Stimulated activated CD4-positive, alpha-beta T cell treated with anti-CD3 and anti-CD28 coated beads, Interleukin-15, amount 100 ng/mL, for 24 hours (primary cell): ENCODE measurements around the gene AMELX.

Experiments
- DNase-seq: peaks from one replicate; pipeline ENCODE4 v3.0.0-alpha.2; 2020

Gene AMELX

DNA sequence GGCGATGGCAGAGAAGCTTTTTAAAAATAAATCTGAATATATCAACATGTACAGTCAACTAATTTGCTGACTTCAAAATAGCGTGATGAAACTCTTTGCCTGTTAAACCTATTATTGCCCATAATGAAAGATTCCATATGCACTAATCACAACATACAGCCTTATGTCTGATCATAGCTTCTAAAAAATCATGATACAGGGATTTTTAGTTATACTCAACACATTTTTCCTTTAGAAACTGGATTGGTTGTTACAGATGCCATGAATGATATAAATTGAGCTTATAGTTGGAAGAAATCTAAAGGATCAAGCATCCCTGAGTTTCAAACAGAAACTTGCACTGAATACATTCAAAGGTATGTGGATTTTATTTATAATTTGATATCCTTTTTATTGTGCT is at the start of gene AMELX:
AMELX (plus strand) TSS at position 301 of the 400 bp plus-strand sequence. CDS start 1,376 bp downstream, outside the sequence.
- DNase-seq: no peak

DNA sequence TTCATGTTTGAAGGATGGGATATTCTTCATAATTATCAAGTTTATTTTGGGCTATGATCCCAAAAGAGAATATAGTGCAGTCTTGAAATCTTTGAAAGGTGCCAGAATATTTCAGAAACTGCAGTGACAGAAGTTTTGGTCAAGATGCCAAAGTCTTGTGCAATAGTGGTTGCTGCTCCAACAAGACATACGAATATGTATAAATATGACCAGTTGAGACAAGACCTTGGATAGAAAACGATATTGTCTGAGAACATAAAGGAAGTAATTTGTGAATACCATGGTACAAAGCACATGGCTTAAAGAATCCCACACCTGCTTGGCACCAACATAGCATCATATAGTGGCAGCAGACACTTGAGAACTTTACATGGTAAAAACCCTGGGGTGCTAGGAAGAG is 48.6 kb upstream of the AMELX start:
- DNase-seq: no peak

DNA sequence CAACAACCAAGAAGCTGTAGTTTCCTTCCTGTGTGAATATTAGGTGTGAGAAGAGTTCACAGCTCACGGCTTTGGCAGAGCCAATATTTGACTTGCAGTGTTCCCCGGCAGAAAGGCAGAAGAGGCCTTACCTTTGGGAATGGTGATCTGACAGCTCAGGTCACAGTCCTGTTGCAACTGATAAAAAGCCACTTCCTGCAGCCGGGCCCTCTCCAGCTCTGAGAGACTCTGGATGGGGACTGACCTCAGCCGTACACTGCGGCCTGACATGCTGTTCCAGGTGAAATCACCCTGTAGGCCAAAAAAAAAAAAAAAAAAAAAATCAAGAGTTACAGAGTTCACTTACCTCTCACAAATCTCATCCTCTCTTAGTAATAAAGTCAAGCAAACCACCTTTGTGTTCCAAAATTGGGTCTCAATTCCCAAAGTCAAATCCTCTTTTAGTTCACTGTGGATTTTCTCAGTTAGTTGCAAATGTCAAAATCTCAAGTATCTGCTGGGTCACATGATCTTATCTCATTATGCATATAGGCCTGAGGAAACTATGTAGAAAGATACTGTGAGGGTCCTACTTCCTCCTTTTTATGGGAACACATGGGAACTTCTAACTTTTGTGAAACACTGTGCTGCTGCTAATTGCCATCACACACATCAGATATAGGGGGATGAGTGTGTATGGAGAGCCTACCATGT is 38.6 kb upstream of the AMELX start:
- DNase-seq: no peak

- no peak for DNase-seq
Observed at GRCh38 chrX:11257290-11257689, 35.9 kb upstream of the AMELX start.

GRCh38 chrX:11257711-11258110 is 35.5 kb upstream of the AMELX start:
- no peak for DNase-seq

DNA sequence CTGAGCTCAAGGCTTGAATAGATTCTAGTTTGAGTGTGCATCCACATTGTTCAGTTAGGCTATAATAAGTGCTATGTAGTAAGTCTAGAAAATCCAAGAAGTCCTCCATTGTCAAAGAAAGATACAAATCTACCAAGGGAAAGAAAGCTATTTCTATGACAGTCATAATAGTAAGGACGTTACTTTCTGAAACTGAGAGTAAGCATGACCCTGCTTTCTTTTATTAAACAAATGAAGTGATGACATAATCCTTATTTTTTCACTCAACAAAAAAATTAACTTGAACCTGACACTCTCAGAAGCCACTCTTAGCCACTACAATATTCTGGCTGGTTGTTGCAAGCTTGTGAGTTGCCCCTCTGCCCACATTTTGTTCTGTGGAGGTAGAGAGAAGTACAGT is 33.8 kb upstream of the AMELX start:
- DNase-seq: no peak

DNA sequence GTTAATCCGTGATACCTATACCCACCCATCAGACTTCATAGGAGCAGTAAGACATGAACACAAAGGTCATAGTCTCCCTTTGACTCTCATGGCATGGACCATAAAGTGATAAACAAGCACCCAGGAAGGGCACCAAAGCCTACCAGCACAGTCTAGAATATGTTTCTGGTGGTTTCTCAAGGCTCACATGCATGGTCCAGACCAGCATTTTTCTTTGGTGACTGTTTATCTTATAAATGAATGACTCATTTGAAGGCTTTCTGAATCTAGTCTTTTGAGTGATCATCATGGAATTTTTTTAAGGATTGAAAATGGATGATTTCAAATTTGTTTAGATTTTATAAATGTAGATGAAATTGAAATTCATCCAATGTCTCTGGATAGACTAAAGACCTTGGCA is 32.0 kb upstream of the AMELX start:
- DNase-seq: no peak

GRCh38 chrX:11264925-11265324 is 28.3 kb upstream of the AMELX start:
- DNase-seq: no peak

DNA sequence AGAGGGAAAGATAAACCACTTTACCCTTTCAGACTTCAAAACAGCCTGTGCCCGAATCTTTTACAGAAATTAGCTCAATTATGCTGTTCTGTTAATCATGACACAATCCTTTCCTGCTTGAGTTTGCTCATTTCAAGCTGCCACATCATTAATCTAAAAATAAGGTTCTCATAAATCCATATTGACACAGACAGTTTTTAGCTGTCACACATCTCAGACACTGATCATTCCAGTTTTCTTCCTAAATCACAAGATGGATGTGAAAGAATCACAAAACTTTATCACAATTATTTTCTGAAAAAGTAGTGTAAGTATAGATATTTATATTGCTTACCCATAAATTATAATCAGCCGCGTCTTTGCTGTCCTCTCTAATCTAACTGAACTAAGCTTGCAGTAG is 27.9 kb upstream of the AMELX start:
- no peak for DNase-seq

GRCh38 chrX:11266573-11267003 is 26.6 kb upstream of the AMELX start:
- no peak for DNase-seq

- DNase-seq: no peak
Observed at GRCh38 chrX:11267425-11267824, 25.8 kb upstream of the AMELX start.

DNA sequence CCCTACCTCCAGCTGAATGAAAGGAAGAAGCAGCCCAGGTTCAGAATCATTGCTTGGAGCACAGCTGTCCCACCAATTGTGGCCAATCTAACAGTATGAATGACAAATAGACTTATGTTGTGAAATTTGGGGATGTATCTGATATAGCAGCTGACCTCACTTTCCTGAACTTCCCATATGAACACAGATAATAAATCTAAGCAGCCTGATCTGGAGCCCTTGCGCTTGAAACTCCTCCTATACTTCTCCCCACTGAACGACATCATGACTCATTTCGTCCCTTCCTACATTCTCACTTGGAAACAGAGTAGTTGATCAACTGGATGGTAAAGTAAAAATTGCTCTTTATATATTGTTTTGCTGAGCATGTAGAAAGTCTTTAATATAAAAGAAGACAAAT is 24.2 kb upstream of the AMELX start:
- no peak for DNase-seq

- no peak for DNase-seq
Observed at GRCh38 chrX:11269996-11270395, 23.2 kb upstream of the AMELX start.

- no peak for DNase-seq
Observed at GRCh38 chrX:11272290-11272689, 20.9 kb upstream of the AMELX start.

- DNase-seq: no peak
Observed at GRCh38 chrX:11272863-11273262, 20.4 kb upstream of the AMELX start.

GRCh38 chrX:11273544-11273943 is 19.7 kb upstream of the AMELX start:
- DNase-seq: no peak

DNA sequence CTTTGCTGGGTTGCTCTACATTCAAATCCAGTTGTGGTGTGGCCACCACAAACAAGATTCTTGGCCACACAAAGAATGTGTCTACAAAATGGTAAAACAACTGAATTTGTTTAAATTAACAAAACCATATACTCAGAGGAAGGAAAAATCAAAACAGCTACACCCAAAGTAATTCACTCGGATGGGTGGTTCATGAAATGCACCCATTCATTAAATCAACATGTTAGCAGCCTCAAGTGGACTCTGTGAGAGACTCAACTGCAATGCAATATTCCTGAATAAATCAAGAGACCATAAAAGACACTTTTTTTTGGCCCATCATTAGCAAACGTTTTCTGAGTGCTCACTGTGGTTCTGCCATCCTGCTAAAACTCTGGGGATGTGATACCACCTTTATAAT is 11.2 kb upstream of the AMELX start:
- no peak for DNase-seq

DNA sequence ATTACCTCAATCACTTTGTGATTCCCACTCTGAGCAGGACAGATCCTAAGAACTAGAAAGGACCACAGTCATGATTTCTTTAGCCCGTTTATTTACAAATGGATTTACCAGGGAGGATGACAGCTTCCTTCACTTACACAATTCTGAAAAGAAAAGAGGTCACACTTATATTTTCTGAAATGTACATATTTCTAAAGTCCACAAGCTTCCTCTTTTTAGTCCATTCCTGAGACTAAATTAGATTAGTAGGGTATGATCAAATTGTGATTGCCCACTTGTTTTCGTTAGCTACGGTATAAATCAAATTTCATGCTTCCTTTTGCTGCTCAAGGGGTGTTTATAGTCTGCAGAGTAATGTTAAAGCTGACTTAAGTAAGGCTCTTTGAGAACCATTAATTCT is 7.6 kb upstream of the AMELX start:
- no peak for DNase-seq

DNA sequence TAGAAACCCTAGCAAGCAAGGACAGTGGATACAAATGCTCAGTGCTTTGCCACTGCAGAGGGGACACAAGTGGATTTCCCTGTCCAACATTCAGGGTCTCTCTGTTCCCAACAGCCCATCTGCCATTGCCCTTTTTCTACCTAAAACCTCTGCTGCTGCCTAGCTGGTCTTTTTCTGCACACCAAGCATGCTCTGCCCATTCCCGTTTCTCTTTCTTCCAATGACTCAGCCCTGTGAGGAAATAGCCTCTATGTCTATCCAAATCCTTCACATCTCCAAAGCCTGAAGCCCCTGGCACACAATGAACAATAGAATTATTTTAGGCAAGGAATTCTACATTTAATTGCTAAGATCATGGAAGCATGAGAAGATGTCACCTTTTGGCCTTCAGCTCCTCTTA is 5.7 kb upstream of the AMELX start:
- no peak for DNase-seq

GRCh38 chrX:11290416-11291102 is 2.7 kb upstream of the AMELX start:
- no peak for DNase-seq

DNA sequence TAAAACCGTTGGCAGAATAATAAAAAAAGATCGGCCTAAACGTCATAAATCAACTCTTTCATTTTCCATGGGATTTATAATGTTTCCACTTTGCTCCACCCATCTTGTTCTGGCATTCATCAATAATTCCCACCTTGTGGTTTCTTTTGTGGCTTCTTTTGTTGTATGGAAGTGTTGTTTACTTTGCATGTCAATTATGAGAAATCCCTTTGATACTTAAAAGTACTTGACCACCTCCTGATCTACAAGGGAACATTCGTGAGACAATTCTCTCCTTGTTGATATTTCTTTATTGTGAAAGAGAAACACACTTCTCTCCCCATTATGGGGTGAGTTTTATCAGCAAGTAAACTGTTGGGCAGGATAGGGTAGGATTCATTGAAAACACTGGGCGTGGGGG is 2.8 kb downstream of the AMELX start:
- DNase-seq: no peak

DNA sequence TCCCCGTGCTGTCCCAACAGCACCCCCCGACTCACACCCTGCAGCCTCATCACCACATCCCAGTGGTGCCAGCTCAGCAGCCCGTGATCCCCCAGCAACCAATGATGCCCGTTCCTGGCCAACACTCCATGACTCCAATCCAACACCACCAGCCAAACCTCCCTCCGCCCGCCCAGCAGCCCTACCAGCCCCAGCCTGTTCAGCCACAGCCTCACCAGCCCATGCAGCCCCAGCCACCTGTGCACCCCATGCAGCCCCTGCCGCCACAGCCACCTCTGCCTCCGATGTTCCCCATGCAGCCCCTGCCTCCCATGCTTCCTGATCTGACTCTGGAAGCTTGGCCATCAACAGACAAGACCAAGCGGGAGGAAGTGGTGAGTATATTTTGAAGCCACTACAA is 5.4 kb downstream of the AMELX start:
- no peak for DNase-seq

DNA sequence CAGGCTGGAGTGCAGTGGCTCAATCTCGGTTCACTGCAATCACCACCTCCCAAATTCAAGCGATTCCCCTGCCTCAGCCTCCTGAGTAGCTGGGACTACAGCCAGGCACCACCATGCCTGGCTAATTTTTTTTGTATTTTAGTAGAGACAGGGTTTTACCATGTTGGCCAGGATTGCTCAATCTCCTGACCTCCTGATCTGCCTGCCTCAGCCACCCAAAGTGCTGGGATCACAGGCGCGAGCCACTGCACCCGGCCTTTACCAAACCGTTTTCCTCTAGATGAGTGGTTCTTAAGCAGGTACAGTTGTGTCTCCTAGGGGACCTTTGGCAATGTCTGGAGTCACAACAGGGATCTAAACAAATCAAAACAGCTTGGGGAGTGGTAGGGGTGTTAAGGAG is 11.6 kb downstream of the AMELX start:
- DNase-seq: no peak

DNA sequence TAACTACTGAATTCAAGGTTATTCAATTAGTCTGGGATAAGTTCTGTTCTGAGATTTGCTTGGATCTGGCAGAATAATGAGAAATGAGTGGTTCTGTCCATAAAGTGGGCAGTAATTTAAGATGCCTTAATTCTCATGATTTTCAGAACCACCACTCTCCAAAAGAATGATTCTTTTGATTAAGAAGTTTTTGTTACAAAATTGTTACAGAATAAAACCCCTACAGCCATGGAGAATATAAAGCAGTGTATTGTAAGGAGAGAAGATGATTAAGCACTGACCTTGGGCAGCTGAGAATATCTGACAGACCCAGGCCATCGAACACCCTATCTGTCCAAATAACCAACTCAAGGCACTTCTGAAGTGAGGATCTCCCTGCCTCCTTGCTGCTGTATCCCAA is 12.4 kb downstream of the AMELX start:
- no peak for DNase-seq

- no peak for DNase-seq
Observed at GRCh38 chrX:11309220-11309619, 16.0 kb downstream of the AMELX start.
